GM21390 (cell line): ENCODE data around the gene SLC22A7.

Source experiments
- ATAC-seq: cut with Tn5 transposase; IDR thresholded peaks from one replicate; pipeline ENCODE4 v1.9.1; 2021; ENCODE audit not compliant: unreplicated experiment

Gene SLC22A7

DNA sequence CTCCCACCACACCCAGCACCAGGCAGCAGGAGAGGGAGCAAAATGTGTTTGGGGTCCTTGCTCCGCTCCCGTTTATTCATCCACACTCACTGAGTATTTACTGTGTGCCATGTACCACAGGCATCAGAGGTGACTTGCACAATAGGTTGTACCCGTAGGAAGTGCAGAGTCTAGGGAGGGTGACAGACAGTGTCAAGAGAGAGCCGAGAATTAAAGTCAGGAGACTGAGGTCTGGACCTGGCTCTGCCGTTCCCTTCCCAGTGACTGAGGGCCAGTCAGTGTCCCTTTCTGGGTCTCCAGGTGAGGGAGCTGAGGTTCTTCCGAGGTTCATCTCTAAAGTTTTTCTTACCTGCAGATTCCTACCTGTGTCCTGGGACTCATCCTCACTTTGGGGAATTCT is 32.5 kb upstream of the SLC22A7 start:
- ATAC-seq, result no peak

DNA sequence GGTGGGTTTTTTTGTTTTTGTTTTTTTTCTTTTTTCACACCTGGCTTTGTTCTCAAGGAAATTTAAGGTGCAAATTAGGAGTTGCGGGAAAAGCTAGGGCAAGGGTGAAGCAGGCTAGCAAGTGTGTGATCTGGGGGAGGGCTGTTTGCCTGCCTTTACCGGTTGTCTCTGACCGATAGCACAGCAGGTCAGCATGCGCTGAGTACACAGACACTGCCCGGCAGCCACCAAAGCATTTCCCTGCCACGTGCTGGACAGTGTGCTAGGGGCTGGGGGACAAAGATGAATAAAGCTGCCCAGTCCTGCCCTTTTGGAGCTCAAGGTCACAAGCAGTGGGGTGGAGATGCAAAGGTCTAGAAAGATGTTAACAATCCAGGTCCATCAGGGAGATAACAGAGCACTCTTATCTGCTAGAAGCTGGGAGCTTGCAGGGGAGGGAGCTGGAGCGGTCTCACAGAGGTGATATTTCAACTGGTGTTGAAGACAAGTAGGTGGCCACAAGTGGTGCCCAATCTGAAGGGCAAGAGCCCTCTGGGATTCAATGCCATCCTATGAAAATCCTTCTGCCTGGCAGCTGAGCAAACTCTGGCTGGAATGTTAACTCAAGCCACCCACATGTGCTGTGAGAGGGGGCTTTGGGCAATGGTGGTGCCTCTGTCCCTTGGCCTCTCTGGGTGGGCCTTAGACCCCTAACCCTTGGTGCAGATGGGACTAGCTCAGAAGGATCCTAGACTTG is 30.3 kb upstream of the SLC22A7 start:
- no peak for ATAC-seq

DNA sequence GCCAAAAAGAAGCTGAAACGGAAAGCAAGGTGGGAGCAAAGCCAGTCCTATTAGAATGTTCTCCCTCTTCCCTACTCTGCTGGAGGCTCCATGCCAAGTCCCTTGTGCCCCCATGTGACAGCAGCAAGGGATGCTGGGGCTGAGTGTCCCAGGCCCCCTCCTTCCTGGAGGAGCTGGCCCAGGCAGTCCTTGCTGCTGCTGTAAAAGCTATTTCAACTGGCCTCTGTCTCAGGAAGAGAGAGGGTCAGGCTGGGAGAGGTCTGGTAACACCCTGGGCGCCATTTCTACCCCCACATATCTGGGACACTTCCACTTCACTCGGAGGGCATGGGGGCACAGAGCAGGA is 29.7 kb upstream of the SLC22A7 start:
- no peak for ATAC-seq

DNA sequence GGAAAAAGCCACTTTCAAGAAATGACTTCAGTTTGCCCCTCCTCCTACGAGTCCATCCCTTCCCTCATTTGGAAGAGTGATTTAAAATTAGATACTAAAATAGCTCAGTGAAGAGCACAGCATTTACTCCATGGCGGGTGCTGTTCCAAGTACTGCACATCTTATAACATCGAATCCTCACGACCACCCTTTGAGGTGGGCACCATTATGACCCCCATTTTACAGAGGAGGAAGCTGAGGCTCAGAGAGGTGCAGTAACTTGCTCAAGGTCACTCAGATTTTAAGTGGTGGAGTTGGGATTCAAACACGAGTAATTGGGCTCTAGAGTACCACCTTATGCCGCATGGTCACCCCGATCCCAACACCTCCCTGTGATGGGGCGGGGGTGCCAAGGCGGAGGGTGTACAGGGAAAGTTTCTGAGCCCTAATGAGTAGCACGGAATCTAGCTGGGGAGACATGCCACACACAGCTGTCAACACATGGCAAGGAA is 29.2 kb upstream of the SLC22A7 start:
- no peak for ATAC-seq

DNA sequence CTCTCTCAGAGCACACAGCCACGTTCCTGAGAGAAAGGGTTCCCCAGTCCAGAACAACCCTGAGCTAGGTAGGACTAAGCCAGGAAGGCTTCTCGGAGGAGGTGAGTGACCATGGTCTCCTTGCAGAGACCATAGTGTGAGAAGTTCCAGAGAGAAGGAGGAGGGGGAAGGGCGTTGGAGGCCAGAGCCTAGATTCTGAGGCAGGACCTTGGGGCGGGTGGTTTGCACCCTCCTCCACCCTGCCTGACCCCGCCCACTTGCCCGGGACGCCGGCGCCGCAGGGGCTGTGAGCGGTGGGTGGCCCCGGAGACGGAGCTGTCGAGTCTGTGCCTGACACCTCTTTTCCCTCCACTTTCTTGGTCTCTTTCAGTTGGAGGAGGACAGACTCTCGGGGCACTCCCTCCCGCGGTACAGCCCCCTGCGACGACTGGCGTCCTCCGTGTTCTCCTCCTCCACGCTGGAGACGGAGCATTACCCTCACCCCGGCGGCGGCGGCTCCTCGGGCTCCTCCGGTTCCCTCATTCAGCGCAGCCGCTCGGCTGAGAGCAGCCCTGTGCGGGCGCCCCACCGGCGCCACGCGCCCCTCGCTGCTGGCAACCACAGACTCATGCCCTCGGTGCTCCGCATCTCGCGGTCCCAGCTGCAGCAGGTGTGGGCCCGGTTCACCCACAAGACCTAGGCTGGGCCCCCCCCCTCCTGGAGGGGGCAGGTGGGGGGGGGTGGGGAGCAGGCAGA is 28.6 kb upstream of the SLC22A7 start:
- ATAC-seq, result no peak

DNA sequence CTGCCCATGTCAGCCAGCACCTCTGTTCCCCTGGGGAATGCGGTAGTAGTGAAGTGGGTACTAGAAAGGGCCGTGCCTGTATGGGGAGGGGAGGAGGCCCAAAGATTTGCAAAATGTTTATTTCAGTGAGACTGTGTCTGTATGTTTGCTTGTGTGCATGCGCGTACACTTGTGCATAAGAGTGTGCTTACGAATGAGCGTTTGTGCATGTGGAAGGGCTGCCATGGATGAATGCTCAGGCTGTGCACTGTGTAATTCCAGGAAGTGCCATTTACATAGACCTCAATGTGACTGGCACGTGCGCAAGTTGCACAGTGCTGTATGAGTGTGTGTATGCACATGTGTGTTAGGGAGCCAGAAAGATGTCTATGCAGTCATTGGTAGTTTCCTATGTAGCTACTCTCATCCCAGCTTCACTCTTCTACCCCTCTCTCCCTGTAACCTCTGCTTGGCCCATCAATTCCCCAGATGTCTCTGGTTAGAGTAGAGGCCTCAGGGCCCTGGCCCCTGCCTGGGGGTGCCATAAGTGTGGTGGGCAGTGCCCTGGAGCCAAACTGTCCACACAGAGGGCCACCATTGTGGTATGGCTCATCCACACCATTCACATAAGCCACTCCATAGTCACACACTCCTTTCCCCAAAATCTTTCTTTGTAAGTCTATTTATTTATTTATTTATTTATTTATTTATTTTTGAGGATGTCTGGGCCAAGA is 26.8 kb upstream of the SLC22A7 start:
- ATAC-seq, result no peak

DNA sequence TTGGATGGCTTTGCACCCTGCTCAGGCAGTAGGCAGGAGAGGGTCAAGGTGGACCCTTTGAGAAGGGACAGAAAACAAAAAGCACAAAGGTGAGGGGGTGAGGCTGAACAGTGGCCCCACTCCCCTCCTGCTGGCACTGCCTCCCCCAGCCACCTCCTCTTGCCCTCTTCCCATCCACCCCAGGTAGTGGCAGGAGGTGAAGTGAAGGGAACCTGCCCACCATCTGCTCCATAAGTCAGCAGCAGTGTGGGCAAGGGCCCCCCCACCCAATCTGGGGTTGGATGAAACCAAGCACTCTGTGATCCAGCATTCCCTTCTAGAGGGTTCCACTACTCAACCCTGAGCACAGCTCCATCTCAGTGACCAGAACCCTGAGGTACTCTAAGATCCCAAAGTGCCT is 26.1 kb upstream of the SLC22A7 start:
- ATAC-seq, result no peak

DNA sequence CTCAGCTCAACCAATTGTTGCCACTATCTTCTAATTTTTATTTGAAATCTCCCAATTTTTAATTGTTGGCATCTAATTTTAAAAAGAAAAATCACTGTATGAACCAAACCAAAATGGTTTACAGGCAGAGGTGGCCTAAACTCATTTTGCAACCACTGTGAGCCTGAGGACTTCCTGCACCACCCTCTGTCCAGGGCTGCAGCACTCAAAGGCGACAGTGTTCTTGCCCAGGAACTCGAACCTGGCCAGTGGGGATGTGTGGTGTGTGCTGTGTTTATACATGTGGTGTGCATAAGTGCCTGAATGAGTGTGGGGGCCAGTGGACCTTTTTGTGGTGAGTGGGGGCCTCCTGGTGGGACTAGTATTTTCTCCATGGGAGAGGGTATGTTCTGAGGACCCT is 24.4 kb upstream of the SLC22A7 start:
- no peak for ATAC-seq

DNA sequence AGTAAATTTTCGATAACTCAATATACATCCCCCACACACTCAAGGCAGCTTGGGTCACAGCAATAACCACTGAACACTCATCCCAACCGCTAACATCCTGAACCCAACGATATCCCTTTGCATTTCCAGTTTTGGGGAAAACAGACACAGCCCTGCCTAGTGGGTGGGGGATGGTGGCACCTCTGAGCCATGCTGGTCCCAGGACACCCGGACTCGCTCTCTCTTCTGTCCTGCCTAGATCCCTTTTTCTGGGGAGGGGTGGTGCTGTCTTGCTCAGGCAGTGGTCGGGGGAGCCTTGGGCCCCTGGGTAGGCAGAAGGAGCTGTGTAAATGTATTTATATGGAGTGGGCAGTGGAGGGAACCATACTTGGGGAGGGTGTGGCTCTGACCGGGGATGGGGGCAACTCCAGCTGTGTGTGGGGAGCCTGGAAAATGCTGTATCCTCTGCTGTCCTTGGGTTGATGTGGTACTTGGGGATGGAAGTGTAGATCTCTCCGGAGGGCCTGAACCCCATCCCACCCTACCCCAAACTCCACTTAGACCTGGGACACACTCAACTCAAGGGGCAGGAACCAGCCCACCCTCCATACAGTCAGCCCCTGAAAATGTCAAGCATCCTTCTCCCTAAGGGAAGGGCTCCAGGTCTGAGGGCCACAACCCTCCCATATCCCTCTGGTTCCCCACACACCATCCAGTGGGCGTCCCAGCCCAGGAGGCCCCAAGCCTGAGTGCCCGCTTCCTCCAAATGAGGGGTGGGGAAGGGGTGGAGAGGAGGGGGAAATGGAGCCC is 23.7 kb upstream of the SLC22A7 start:
- no peak for ATAC-seq

DNA sequence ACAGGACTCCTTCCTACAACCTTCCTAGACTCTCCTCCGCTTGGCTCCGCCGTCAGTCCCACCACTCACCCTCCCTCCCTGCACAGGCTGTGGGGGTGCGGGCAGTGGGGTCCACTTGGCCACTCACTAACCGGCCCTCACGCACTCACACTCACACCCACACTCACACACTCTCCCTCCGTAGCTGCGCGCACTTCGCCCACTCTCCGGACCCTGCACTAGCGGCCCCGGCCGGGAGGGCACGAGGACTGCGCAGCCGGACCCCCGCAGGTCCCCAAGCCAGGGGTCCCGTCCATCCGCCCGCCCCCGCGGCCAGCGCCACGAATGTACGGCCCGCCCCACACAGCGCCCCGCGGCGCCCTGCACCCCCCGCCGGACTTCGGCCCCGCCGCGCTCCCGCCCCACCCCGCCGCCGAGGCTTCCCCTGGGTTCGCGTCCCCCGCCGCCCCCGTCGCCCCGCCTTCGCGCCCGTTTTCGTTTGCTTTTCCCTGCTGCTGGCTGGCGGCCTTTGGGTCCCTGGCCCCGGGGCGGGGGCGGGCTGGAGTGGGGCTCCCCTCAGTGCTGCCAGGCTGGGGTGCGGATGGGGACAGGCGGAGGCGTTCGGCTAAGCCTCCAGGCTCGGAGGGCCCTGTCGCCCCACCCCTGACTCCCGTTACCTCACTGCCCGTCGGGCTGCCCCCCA is 23.0 kb upstream of the SLC22A7 start:
- ATAC-seq, result no peak

DNA sequence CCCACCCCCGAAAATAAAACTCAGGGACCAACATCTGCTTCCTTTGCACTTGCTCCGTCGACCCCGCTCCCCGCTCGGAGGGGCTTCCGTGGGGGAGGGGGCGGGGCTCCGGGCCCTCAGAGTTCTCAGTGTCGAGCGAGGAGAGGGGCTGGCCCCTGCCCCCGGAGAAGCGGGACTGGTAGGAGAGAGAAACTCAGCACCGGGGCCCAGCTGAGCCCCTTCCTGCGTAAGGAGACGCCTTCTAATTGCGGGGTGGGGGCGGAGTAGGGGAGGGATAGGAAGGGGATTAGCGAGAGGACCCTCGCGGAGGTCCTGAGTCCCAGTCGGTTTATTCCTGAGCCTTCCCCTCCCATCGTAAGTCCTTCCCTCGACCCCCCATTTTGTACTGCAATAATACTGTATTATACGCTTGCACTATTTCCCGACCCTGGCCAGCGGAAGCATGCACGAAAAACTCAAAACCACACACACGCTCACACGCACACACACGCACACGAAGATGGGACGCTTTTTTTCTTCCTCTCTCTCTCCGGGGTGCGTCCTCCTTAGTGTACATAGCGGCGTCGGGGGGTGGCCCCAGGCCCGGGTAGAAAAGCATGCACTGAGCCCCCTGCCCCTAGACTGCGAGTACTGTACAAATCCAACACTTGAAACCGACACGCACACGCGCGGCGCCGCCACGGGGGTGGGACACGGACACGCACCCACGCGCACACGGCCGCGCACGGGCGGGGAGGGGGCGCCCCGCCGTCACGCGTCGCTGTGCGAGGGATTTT is 22.1 kb upstream of the SLC22A7 start:
- no peak for ATAC-seq

DNA sequence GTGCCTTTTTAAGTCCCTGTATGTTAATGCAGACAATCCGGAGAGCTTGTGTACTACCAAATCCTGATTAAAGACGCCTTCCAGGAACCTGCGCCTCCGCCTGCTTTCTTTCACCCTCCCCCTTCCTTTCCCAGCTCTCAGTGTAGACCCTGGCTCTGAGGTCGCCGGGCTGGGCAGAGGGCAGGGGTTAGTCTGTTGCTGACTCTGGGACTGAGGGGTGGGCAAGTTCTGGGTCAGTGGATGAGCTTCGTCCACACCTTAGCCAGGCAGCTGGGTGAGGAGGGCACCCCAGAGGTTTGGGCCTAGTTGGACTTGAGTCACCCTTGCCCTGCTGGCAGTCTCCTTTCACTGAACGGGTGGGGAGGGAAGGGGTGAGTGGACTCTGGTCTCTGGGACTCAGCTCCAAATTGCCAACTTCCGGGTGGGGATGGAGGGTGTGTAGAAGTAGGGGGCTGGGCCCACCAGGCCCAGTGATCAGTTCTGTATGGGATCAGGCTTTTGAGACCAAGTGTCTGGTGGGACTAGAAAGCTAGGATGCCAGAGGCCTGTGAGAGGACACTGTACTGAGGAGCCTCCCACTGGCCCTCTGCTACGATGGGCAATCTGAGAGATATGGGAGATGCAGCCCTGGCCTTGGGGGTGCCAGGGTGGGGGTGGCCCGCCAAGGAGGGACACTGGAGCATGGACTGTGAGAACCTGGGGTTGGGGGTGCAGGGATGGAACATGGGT is 21.3 kb upstream of the SLC22A7 start:
- no peak for ATAC-seq

DNA sequence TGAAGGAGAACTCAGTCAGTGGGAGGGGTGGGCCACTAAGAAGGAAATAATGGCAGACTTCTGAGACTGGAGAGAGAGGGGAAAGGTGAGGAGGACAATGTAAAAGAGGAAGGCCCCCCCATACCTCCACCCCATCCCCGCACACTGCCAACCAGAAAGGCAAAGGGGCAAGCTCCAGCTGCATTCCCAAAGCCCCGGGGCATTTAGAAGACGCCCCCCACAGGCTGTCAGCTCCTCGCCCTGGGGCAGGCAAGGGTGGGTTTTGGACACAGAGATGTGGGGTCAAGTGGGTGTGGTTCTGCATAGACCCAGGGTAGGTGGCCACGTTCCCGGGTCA is 20.8 kb upstream of the SLC22A7 start:
- no peak for ATAC-seq

DNA sequence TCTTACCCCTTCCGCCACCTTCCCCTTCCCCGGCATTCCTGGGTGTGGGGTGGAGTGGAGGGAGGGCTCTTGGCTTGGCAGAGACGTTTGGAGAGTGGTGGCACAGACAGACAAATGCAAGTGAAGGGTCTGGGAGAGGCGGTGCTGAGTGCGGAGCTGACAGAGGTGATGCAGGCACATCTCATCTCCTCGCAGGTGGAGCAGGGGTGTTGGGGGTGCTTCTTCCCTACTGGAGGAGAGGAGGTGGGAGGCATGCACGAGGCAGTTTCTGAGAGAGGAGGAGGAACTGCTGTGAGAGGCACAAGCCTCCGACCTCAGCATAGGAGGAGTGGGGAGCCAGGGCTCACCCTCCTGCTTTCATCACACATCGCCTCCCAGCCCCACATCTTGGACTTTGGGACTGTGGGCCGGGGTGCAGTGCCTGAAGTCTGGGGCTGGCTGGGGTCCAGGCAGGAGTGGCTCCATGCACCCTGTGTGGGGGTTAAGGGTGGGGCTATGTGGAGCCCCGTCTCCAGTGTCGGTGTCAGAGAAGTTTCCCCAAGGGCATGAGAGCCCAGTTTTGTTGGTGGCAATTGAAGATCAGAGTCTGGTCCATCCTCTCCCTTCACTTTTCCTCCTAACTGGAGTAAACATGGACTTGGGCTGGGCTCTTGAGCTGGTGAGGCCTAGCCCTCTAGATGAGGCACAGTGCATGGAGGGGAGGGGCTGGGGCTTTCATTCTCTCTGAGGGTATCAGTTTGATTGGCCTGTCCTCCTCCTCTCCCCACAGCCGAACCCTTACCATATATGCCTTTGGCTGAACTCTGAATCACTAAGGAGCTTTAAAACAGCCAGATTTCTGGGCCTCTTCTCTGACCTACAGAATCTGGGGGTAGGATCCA is 20.2 kb upstream of the SLC22A7 start:
- ATAC-seq, result no peak

DNA sequence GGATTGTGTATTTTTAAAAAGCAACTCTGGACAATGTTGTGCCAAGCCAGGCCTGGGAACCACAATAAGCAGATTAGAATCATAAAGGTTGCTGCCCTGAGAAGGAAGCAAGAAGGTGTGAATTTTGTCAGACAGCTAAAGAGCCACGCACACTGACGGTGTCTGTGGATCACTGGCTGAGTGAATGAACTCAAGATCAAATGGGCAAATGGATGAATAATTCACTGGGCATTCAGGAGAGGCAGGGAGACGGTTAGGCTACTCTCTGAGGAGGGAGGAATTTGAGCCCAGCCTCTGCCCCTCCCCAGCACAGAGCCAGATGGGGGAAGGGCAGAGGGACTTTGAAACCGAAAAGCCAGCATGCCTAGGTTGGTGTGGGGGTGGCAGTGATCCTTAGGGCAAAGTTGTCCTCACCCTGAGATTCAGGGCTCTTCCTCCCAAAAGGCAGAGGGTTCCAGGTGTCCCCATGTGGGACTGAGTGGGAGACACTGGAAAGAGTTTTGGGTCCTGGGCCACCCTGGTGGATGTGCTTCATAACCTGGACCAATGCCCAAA is 19.5 kb upstream of the SLC22A7 start:
- ATAC-seq, result no peak

DNA sequence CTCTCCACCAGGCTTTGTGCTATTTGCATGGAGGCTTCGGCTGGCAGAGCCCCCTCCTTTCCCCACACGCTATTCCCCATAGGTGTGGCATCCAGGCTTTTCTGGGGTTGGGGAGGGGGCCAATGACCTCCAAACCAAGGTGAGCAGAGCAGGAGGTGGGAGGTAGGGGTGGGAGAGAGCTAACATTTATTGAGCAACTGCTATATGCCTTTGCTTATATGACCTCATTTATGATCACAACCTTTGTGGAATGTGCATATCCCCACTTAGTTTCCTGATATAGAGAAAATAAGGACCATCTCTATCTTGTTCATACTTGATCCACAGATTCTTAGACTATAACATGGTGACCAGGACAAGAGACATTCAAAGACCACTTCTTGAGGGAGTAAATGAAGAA is 17.8 kb upstream of the SLC22A7 start:
- ATAC-seq, result no peak

DNA sequence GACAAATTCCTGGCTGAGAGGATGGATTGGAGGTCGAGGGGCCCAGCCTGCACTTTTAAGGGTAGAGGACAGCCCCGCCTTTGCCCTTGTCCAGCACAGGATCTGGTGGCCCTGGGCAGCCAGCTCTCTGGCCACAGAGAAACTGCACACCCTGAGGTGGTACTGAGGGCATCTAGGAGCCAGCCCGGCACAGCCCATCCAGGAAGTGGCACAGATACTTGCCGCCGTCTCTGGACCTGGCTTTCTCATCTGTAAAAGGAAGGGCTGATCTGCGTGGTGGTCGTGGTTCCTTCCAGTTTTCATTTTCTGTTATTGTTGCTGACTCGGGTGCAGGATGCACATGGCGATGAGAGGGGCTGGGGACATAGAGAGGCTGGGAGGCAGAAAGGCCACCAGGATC is 16.0 kb upstream of the SLC22A7 start:
- no peak for ATAC-seq
